Panc1 (cell line): ENCODE results near the gene PHF20. TPM values are rescaled to one million over a fixed set of nuclear protein-coding genes. Genes with fewer than 3 reads are reported as not detected.

Experiments used
- ATAC-seq: fragments of 200-7000 bp; cut with Tn5 transposase; 2 replicates; pipeline ENCODE4 v1.9.1; 2020; ENCODE audit warnings: mild to moderate bottlenecking, moderate library complexity
- BruUV-seq: library from RNA; stranded (reverse); fragments of 400-500 nt; replicated peaks from 2 replicates; lab custom pipeline; 2021; lab: Mats Ljungman, UMichigan
- CTCF ChIA-PET: fragments of 300-600 bp; sonication (Branson Sonifier 250); formaldehyde crosslinking; loops from one replicate; lab custom pipeline; 2022; ENCODE audit warnings: antibody characterized with exemption; lab: Charles Lee
- POLR2A ChIA-PET: fragments of 300-600 bp; sonication (Branson Sonifier 250); formaldehyde crosslinking; loops from one replicate; lab custom pipeline; 2022; ENCODE audit warnings: antibody characterized with exemption; lab: Charles Lee
- DNase-seq: peaks from one replicate; pipeline ENCODE4 v3.0.0-alpha.2; 2010; ENCODE audit warnings: low read depth, low spot score
- H3K27ac ChIP-seq: 2 replicates; pipeline ENCODE4 v1.5.1; 2011; ENCODE audit warnings: mild to moderate bottlenecking, low read length, inconsistent platforms
- H3K27me3 ChIP-seq: fragments of 200-500 bp; sonication (Bioruptor generic); 2 replicates; pipeline ENCODE4 v1.6.0; 2014; ENCODE audit warnings: low read length, inconsistent platforms; ENCODE audit not compliant: control insufficient read depth, insufficient read depth
- H3K36me3 ChIP-seq: fragments of 200-500 bp; sonication (Bioruptor generic); 2 replicates; pipeline ENCODE4 v1.5.1; 2014; ENCODE audit warnings: inconsistent platforms, mild to moderate bottlenecking, low read length, moderate library complexity; ENCODE audit not compliant: control insufficient read depth, insufficient read depth
- H3K4me1 ChIP-seq: 2 replicates; pipeline ENCODE4 v1.5.1; 2011; ENCODE audit warnings: inconsistent platforms, mild to moderate bottlenecking, low read length, moderate library complexity; ENCODE audit not compliant: control insufficient read depth, insufficient read depth
- H3K4me3 ChIP-seq, 2 experiments: 2 replicates each; pipeline ENCODE4 v1.5.1; 2011 to 2012; ENCODE audit warnings: low read depth in 2 of 2, low read length in 2 of 2, mild to moderate bottlenecking in 2 of 2, inconsistent platforms in 1 of 2, moderate library complexity in 1 of 2
- H3K9me3 ChIP-seq: fragments of 200-500 bp; sonication (Bioruptor generic); 2 replicates; pipeline ENCODE4 v1.5.1; 2014; ENCODE audit warnings: low read depth, mild to moderate bottlenecking, inconsistent platforms, low read length, moderate library complexity; ENCODE audit not compliant: control insufficient read depth, insufficient read depth
- POLR2AphosphoS5 ChIP-seq: IDR thresholded peaks from 2 replicates; pipeline ENCODE4 v1.6.1; 2012; ENCODE audit warnings: mild to moderate bottlenecking, low read depth, low read length, moderate library complexity
- SIN3A ChIP-seq: IDR thresholded peaks from 2 replicates; pipeline ENCODE4 v1.6.1; 2012; ENCODE audit warnings: low read depth, mild to moderate bottlenecking, low read length, moderate library complexity, borderline replicate concordance; ENCODE audit not compliant: insufficient read depth
- TCF7L2 ChIP-seq: IDR thresholded peaks from 2 replicates; pipeline ENCODE4 v1.6.1; 2011; ENCODE audit warnings: mild to moderate bottlenecking, low read depth, low read length, inconsistent platforms
- in situ Hi-C: cut with HindIII; loops from 2 replicates; pipeline ENCODE4 v1.10.0; 2016; ENCODE audit warnings: low sequenced_read_pairs, low pct_unique_long_range_greater_than_20kb
- intact Hi-C: fragments of 100-400 bp; cut with micrococcal nuclease; formaldehyde crosslinking; loops from one replicate; pipeline ENCODE4 v1.10.0; 2022; ENCODE audit not compliant: unreplicated experiment
- total RNA-seq: library from RNA; stranded (reverse); gene quantifications from one replicate; pipeline ENCODE4 v1.2.1, GENCODE V29; 2021; ENCODE audit not compliant: unreplicated experiment
- TF ChIP-seq, protein P1 (sequence below), 2 experiments: IDR thresholded peaks; 2 replicates each; pipeline ENCODE4 v1.6.1; 2011 to 2012; ENCODE audit warnings: low read depth in 2 of 2, control low read depth in 1 of 2, low read length in 1 of 2, mild to moderate bottlenecking in 1 of 2, moderate library complexity in 1 of 2; ENCODE audit not compliant: insufficient read depth in 1 of 2
- TF ChIP-seq, protein P2 (sequence below): fragments of 450-650 bp; IDR thresholded peaks from 2 replicates; pipeline ENCODE4 v1.5.1; 2017; ENCODE audit warnings: mild to moderate bottlenecking

The PHF20 gene
- total RNA-seq, 1 experiment from 2014 or later, result 51.5 TPM

DNA sequence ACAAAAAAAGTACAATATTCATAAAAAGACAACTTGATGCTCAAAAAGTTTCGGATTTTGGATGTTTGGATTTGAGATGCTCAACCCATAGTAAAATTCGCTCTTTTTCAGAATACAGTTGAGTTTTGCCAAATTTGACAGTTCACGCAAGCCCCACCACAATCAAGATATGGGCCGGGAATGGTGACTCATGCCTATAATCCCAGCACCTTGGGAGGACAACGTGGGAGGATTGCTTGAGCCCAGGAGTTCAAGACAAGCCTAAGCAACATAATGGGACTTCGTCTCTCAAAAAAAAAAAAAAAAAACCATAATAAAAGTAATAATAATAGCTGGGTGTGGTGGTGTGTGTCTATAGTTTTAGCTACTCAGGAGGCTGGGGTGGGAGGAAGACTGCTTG, 51.3 kb downstream of the PHF20 start:
- Histone ChIP-seq H3K9me3 (no peaks in the 10 kb centered on the region), H3K4me1 (peaks cover 12% of the 10 kb centered on the region), H3K27me3 (no peaks in the 10 kb centered on the region), H3K36me3 (no peaks in the 10 kb centered on the region), H3K27ac (no peak overlapping the region), H3K4me3 (no peak overlapping the region)
- CTCF ChIA-PET, result interaction anchor here (0.6 kb wide), 1 partner anchor 60 kb away, joined by 6 read pairs; no protein-coding TSS in a partner anchor
- DNase-seq (no peak), ATAC-seq (no peak)
- in situ Hi-C loops (no loop called here), intact Hi-C loops (no loop called here)
- TF ChIP-seq TCF7L2 (no peak), POLR2AphosphoS5 (no peak), SIN3A (no peak)
- TF ChIP-seq, protein P1, sequence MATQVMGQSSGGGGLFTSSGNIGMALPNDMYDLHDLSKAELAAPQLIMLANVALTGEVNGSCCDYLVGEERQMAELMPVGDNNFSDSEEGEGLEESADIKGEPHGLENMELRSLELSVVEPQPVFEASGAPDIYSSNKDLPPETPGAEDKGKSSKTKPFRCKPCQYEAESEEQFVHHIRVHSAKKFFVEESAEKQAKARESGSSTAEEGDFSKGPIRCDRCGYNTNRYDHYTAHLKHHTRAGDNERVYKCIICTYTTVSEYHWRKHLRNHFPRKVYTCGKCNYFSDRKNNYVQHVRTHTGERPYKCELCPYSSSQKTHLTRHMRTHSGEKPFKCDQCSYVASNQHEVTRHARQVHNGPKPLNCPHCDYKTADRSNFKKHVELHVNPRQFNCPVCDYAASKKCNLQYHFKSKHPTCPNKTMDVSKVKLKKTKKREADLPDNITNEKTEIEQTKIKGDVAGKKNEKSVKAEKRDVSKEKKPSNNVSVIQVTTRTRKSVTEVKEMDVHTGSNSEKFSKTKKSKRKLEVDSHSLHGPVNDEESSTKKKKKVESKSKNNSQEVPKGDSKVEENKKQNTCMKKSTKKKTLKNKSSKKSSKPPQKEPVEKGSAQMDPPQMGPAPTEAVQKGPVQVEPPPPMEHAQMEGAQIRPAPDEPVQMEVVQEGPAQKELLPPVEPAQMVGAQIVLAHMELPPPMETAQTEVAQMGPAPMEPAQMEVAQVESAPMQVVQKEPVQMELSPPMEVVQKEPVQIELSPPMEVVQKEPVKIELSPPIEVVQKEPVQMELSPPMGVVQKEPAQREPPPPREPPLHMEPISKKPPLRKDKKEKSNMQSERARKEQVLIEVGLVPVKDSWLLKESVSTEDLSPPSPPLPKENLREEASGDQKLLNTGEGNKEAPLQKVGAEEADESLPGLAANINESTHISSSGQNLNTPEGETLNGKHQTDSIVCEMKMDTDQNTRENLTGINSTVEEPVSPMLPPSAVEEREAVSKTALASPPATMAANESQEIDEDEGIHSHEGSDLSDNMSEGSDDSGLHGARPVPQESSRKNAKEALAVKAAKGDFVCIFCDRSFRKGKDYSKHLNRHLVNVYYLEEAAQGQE (IDR thresholded peaks at IDR 0.05; ENCODE audit: insufficient read depth in 1 of 2, low read depth in 2 of 2, low read length in 1 of 2), result no peak
- TF ChIP-seq, protein P2, sequence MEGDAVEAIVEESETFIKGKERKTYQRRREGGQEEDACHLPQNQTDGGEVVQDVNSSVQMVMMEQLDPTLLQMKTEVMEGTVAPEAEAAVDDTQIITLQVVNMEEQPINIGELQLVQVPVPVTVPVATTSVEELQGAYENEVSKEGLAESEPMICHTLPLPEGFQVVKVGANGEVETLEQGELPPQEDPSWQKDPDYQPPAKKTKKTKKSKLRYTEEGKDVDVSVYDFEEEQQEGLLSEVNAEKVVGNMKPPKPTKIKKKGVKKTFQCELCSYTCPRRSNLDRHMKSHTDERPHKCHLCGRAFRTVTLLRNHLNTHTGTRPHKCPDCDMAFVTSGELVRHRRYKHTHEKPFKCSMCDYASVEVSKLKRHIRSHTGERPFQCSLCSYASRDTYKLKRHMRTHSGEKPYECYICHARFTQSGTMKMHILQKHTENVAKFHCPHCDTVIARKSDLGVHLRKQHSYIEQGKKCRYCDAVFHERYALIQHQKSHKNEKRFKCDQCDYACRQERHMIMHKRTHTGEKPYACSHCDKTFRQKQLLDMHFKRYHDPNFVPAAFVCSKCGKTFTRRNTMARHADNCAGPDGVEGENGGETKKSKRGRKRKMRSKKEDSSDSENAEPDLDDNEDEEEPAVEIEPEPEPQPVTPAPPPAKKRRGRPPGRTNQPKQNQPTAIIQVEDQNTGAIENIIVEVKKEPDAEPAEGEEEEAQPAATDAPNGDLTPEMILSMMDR, result no peak
- POLR2A ChIA-PET, result interaction anchor here (0.7 kb wide), 1 partner anchor 39 kb away, joined by 8 read pairs; no protein-coding TSS in a partner anchor
- no TSS peak for BruUV-seq

DNA sequence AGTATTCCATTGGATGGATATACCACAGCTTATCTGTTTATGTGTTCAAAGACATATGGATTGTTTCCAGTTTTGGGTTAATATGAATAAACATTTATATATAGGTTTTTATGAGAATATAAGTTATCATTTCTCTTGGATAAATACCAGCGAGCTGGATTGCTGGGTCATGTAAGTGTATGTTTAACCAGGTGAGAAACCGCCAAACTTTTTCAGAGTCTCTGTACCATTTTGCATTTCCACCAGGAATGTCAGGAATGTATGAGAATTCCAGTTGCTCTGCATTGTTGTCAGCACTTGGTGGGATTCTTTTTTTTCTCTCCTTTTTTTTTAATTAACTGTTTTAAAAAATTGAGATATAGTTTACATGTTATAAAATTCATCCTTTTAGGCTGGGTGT, 52.1 kb downstream of the PHF20 start:
- CTCF ChIA-PET, result interaction anchor here (0.6 kb wide), 1 partner anchor 59 kb away, joined by 6 read pairs; no protein-coding TSS in a partner anchor
- Histone ChIP-seq H3K9me3 (no peaks in the 10 kb centered on the region), H3K4me1 (peaks cover 12% of the 10 kb centered on the region), H3K27ac (no peak overlapping the region), H3K36me3 (no peaks in the 10 kb centered on the region), H3K4me3 (no peak overlapping the region), H3K27me3 (no peaks in the 10 kb centered on the region)
- TF ChIP-seq SIN3A (no peak), POLR2AphosphoS5 (no peak), TCF7L2 (no peak)
- TF ChIP-seq, protein P1 (IDR thresholded peaks at IDR 0.05; ENCODE audit: insufficient read depth in 1 of 2, low read depth in 2 of 2, low read length in 1 of 2), result no peak
- TF ChIP-seq, protein P2, result no peak
- in situ Hi-C loops (no loop called here), intact Hi-C loops (no loop called here)
- BruUV-seq, result no TSS peak
- POLR2A ChIA-PET, result interaction anchor here (0.5 kb wide), 1 partner anchor 29 kb away, joined by 7 read pairs; no protein-coding TSS in a partner anchor
- DNase-seq, result no peak
- ATAC-seq, result no peak
